ENCODE data around the gene PTPRN.
A peak's percentile ranks its signal among the peaks of the same experiment; 100 is the strongest.
"Not testable (repeated sequence)": the region's sequence is repeated elsewhere in the genome, so short reads cannot be mapped to it uniquely, and the experiment has no call there.

The PTPRN gene

DNA sequence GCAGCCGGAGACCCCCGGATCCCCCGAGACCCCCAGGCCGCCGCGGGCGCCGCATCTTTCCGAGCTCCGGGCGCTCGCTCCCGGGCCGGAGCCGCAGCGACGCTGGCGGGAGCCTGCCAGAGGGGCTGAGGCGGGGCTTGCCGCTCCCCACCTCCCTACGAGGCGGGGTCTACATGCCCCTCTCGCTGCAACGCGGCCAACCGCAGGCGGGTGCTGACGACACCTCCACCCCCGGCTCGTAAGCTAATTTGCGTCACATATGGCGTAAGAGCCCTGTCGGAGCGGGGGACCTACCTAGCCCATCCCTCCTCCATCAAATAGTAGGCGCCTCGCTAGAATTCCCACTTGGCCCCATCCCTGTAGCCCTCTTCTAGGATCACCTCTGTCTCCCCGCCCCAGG, at the start of gene PTPRN:
PTPRN (minus strand) TSS at position 124 of the 400 bp plus-strand sequence; CDS start at position 55, 69 bp downstream.
- DNase-seq (ENCODE audit: low spot score), result no peak

DNA sequence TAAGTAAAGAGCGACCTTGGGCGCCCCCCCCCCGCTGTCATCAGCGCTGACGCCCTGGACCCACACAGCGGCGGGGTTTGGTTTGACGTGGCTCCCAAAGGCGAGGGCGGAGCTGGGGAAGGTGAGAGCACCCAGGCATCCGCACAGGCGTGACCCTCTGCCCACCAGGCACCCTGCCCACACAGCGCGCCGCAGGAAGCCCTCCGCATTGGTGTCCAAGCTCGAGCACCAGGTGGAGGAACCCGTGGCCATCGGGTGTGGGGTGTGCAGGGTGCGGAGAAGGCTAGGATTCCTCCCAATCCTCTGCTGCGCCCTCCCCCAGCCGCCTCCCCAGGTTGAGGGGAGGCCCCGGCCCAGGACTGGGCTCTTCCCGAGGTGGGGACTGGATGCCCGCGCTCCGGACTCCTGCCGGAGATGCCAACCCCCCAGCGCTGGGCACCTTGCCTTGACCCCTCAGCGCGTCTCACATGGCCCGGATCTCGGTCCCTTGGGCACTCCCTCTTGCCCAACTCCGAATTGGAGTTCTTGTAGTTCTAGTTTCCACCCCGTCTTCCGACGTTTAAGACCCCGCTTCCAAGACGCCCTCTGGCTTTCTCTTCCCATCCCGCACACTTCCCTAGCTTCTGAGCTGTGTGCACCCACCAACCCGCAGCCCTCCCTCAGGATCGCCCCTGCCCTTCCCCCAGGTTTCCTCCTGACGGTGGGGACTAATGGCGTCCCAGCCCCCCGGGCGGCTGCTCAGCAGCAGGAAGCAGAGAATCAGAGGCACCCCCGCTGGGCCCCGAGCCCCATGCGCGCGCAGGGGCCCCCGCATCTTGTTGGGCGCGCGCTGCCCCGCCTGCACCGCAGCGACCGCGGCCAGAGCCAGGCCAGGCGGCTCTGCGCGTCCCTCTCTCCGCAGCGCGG, 49.2 kb upstream of the PTPRN start:
- DNase-seq (ENCODE audit: low spot score), result no peak

DNA sequence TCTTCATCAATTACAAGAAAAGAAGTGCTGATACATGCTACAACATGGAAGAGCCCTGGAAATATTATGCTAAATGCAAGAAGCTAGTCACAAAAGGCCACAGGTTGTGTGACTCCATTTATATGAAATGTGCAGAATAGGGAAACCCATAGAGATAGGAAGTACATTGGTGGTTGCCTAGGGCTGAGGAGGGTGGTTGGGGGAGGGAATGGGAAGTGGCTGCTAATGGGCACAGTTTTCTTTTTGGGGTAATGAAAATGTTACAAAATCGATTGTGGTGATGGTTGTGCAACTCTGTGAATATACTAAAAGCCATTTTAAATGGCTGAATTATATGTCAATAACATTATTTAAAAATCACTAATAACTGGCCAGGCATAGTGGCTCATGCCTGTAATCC, 47.6 kb upstream of the PTPRN start:
- DNase-seq (ENCODE audit: low spot score), result no peak

DNA sequence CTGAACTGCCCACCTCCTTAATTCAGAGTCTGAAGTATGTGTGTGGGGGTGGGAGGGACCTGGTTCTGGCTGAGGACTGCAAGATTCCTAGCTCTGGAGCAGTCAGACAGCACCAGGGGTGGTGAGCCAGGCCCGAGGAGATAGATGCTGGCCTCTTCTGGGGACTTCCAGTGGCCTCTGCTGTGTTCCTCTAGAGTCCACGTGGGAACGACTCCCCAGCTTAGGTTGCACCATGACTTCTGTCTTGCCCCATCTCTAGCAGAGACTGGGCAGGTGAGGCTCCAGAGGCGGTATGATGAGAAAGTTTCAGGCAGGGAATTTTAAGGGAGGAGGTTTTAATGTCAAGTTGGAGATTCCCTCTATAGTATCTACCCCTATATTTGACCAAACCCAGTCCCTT, 45.4 kb upstream of the PTPRN start:
- DNase-seq (ENCODE audit: low spot score), result no peak

DNA sequence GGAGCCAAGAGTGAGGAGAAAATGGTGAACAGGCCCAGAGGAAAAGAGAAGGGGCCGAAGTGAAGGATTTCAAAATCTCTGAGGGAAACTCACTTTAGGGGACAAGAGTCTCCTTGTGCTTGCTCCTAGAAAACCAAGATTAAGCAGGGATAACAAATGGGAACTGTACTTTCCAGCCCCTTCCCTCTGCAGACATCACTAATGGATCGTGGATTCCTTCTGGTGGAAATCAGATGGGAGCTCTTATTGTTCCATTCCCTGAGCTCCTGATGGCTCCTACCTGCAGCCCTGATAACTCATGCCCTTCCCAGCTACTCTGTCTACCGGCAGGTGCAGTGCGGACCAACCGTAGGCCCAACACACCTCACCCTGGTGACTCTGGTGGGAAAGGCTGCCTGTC, 43.9 kb upstream of the PTPRN start:
- DNase-seq (ENCODE audit: low spot score), result no peak

DNA sequence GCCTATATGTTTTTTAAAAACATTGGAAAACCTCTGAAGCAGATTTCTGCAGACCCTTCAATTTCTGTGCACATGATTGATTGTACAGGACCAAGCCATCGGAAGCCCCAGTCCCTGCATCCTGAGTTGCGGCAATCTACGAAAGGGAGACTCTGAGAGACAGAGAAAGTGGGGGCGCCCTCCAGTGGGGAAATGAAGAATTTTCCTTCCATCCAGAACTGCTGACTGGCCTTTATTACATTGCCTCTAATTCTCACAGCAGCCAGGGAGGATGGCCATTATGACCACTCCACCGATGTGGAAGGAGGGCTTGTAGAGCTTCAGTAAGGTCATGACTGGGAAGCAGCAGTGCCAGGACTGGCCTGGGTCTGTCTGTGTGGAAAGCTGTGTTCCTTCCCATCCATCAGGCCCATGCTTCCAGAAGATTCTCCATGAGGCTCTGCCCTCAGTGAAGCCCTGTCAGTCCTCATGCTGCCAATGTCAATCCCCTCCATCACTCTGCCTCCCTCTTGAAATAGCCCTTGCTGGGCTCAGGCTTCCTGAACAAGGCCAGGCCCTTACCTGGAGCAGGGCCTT, 43.3 kb upstream of the PTPRN start:
- DNase-seq (ENCODE audit: low spot score), result peak; percentile 69

DNA sequence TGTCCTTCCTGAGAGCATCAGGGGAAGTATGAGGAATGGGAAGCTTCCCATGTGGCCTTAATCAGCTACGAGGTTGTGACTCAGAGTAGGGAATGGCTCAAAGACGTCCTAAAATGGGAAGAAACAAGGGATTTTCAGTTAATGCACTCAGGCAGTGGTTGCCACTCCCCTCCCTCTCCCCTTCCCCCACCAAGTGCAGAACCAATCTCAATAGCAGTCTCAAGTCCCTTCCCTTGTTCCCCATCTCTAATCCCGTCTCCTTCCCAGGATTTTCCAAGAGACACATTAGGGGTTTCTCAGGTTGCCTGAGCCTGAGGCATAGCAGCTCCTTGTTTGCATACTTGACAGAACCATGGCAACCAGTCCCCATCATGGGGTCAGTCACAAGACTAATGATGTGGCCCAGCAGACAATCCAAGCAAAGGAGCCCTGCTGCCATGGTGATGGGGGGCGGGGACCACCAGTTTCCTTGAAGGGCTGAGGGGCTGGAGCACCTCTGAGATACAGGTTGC, 41.6 kb upstream of the PTPRN start:
- DNase-seq (ENCODE audit: low spot score), result no peak

DNA sequence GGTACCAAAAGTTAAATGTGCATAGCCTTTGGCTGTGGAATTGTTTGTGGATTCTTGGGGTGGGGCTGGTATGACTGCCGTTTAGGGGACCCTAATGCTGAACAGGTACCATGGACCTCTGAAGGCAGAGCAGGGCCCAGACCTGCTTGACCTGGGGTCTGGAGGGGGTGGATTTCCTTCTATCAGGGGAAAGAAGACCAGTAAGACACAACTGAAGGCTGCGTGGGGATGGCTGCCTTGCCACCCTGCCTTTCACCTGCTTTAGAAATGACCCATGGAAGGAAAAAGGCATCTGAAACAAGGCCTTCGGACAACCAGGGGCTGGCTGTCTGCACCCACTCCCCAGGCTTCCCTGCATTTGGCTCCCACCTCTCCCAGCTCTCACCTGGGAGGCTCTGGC, 41.0 kb upstream of the PTPRN start:
- no peak for DNase-seq (ENCODE audit: low spot score)

DNA sequence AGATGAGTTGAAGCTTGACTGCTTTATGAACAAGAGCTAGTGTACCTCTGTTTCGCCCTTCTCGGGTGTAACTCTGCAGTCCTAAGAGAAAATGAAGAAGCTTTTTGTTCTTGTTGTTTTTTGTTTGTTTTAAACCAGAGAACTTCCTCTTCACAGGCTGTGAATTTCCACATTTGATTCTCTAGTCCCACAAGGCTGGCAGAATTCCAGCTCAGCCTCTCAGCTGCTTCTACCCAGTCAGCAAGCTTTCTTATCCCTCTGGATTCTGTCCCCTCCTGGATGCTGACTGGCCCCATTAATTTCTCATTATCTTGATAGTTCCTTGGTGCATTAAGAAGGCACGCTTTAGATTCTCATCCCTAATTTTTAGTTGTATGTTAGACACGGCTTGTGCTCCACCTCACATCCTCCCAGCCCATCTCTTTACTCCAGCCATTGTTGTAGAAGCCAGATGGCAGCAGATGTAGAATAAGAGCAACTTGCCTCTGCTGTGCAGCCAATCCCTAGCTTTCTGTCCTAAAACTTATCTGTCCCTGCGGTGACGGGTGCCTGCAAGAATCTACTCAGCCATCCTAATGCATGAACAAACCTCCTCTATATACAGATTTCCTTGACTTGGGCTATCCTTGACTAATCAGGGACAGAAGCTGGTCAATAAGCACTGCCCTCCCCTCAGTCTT, 35.7 kb upstream of the PTPRN start:
- DNase-seq (ENCODE audit: low spot score), result no peak

DNA sequence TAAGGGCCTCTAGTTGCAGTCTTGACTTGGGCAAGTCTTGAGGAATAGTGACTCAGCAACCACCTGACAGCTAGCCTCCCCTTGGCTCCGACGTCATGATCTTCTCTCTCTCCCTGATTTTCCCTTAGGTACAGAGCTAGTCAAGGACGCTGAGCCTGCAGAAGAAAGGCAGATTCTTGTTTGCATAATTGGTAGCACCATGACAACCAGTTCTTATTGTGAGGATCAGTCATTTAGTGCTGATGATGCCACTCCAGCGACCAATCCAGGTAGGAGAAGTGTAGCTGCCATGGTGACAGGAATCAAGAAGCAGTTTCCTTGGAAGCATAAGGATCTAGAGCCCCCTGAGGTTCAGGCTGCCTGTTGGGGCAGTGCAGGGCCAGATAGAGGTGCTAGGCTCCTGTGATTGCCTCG, 26.2 kb upstream of the PTPRN start:
- DNase-seq (ENCODE audit: low spot score), result no peak

DNA sequence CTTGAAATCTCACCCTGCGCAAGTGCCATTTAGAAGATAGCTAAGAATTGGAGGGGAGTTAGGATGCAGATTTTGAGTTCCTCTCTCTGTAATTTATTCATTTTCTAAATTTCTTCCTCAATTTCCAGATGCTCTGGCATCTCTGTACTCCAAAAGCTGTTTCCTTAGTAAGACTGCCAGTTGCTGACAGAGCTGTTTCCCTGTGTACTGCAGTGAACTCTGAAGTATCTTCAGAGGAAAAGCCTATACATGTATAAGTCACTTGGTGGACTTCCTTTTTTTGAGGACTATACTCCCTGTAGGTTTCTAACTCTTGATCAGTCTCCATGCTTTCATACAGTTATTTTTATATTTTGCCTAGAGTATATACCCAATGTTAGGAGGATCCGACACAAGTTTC, 24.9 kb upstream of the PTPRN start:
- DNase-seq (ENCODE audit: low spot score), result no peak

DNA sequence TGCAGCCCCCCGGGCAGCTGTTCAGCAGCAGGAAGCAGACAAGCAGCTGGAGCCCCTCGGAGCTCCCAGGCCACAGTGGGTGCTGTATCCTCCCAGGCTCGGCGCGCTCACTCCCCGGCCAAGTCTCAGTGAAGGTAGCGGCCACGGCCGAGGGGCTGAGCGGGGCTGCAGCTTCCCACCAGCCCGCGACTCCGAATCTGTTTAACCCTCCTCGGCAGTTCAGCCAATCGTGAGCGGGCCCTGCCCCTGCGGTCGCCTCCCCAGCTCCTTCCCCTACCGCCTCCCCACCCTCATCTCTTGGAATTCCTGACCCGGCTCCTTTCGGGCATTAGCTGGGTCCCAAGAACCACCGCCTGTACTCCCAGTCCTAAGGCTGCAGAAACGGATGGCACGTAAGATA, 23.3 kb upstream of the PTPRN start, which contains the start of gene RESP18:
RESP18 (minus strand) TSS at position 203 of the 400 bp plus-strand sequence.
- no peak for DNase-seq (ENCODE audit: low spot score)

DNA sequence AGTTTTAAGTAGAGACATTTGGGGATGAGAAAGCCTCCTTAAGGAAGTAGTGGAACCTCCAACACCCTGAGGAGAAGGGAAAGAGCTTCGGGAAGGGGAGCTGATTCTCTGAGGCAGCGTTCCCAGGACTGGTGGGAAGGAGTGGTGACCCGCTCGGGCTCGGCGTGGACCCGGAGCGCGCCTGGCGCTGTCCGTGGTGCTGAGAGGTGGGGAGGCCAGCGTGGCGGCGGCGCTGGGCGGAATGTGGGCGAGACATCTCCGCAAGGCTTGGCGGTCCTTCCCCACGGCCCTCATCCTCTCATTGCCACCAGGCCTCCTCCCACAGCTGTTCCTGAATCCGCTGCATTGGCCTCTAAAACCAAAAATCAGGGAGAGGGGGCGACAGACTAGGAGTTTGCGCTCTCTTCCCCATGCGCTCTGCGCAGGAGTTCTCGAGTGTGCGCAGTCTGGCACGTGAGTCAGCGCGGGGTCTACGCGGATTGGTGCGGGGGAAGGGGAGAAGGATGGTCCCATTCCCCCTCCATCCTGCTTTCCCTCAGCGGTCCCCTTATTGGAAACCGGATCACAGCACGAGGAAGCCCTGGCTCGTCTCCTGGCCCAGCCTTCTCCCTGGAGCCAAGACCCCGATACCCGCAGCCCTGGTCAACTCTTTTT, 22.5 kb upstream of the PTPRN start:
- DNase-seq (ENCODE audit: low spot score), result no peak

DNA sequence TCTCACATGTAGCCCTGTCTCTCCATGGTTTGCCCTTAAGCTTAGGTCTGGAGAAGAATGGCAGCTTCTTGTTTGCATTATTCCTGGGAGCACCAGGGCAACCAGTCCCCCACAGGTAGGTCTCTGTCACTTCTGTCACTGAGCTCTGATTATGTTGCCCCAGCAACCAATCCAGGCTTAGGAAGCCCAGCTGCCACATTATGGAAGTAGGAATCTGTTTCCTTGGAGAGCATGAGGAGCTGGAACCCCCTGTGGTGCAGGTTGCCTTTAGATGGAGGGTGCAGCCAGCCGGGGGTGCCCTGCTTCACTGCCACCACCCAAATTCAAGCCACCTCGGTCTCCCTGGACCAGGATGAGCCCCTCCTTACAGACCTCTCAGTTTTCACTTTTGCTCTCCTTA, 18.5 kb upstream of the PTPRN start:
- no peak for DNase-seq (ENCODE audit: low spot score)

DNA sequence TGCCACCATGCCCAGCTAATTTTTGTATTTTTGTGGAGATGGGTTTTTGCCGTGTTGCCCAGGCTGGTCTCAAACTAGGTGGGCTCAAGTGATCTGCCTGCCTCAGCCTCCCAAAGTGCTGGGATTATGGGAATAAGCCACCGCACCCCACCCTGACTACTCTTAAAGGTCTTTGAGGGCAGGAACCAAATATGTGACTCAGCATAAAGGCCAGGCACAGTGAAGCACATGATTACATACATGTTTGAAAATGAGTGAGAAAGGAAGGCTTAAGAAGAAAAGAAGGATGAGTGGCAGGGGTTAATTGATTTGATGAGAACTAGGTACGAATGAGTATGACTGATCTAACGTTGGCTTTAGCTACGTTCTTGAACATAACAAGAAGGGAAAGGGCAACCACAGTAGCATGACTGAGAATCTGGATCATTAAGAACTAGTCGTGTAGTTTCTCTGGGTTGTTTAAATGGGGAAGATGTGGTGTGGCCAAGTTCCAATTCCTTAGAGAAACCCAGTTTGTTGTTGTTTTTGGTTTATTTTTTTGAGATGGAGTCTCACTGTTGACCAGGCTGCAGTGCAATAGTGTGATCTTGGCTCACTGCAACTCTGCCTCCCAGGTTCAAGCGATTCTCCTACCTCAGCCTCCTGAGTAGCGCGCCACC, 16.6 kb upstream of the PTPRN start:
- no peak for DNase-seq (ENCODE audit: low spot score)

DNA sequence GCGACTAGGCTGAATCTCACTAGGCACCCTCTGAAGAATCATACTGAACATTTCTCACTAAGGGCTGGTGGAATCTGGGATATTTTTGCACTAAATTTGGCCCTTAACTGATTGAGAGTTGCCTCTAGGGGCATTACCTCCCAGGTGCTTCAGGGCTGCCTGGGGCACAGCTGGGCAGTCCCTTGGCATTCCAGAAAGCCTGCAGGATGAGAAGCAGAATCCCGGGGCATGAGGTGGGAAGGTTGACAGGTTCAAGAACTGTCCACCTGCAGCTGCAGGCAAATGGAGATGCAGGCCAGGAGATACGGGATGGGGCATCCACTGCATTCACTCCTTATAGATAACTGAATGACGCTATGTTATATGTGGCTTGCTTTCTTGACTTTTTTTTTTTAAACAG, 15.9 kb upstream of the PTPRN start:
- DNase-seq (ENCODE audit: low spot score), result no peak

DNA sequence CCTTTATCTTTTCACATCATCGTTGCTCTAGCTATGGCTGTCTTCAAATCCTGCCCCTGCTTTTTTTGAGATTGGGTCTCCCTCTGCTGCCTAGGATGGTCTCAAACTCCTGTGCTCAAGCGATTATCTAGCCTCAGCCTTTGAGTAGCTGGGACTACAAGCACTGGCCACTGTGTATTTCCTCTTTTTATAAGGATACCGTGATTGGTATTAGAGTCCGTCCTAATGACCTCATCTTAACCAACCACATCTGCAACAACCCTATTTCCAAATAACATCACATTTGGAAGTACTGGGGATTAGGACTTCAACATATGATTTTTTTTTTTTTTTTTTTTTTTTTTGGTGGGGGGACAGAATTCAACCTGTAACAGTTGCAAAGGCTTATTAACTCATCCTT, 14.2 kb upstream of the PTPRN start:
- DNase-seq (ENCODE audit: low spot score), result no peak

DNA sequence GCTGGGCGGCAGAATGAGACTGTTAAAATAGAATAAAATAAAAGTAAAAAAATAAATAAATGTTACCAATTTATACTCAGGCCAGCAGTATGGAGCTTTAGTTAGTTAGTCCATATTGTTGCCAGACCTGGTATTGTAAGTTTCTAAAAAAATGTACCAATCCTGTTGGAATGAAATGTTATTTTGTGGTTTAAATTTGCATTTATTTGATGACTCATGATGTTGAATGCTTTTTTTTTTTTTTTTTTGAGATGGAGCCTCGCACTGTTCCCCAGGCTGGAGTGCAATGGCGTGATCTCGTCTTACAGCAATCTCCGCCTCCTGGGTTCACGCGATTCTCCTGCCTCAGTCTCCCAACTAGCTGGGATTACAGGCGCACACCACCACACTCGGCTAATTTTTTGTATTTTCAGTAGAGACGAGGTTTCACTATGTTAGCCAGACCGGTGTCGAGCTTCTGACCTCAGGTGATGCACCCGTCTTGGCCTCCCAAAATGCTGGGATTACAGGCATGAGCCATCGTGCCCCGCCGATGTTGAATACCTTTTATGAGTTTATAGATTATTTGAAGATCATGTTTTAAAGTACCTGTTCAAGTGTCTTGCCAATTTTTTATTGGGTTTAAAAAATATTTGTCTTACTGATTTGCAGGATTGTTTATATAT, 5.7 kb upstream of the PTPRN start:
- no peak for DNase-seq (ENCODE audit: low spot score)

DNA sequence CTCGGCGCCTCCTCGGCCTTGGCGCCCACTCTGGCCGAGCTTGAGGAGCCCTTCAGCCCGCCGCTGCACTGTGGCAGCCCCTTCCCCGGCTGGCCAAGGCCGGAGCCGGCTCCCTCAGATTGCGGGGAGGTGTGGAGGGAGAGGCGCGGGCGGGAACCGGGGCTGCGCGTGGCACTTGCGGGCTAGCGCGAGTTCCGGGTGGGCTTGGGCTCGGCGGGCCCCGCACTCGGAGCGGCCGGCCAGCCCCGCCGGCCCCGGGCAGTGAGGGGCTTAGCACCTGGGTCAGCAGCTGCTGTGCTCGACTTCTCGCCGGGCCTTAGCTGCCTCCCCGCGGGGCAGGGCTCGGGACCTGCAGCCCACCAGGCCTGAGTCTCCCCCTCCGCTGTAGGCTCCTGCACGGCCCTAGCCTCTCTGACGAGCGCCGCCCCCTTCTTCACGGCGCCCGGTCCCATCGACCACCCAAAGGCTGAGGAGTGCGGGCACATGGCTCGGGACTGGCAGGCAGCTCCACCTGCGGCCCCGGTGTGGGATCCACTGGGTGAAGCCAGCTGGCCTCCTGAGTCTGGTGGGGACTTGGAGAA, 3.6 kb upstream of the PTPRN start:
- DNase-seq (ENCODE audit: low spot score), result not testable (repeated sequence)

DNA sequence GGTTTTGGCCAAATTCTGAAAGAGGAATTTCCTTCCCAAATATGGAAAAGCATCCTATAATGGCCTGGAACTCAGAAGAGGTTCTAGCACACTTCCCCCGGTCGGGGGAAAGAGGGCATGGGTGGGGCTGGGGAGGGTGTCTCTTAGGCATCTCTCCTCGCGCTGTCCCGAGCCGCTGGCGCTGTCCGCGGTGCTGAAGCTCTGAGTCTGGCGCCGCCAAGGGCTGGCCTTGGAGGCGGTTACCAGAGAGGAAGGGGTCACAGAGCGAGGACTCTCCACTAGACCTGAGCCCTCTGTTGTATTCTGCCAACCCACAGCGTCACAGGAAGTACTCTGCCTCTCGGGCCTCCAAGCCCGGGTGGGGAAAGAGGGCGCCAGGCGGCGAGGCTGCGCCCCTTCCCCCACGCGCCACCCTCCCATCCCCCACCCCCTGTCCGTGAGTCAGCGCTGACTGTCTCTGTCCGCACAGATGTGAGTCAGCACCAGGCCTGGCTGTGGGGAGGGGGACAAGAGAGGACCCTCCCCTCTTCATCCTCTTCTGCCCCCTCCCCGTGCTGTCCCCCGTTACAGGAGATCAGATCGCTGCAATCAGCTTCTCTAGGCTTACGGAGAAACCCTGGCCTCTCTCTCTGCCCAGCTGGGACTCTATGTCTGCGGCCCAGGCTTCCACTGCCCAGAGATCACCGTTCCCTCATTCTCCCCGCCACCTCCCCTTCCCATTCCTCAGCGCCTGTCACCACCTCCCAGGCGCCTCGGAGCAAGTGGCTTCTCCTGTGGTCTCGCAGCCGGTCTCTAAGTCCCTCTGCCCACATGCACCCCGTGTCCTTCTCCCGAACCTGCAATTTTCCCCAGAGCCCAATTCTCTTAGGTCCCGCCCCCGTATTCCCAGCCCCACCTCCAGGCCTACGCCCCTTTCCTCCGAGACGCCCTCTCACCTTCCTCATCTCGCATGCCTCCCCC, 779 bp downstream of the PTPRN start:
- DNase-seq (ENCODE audit: low spot score), result peak; percentile 37

All from hematopoietic multipotent progenitor cell treated with erythropoietin and hydrocortisone succinate and interleukin-3 and kit ligand, for 17 days (in vitro differentiated cells).